ENCODE data around the gene EPB42. TPM values are rescaled to one million over a fixed set of nuclear protein-coding genes. Genes with fewer than 3 reads are reported as not detected.

Gene EPB42
- total and polyA plus RNA-seq, 2 experiments from 2014 or later, result not detected

GRCh38 chr15:43194795-43195194, 26.0 kb downstream of the EPB42 start:
- H3K4me1 Mint-ChIP-seq, result no peaks in the 10 kb centered on the region; the same call in 2 of the 3 replicates
- no peak for ATAC-seq
- no peaks in the 10 kb centered on the region for H3K9me2 ChIP-seq (ENCODE audit: insufficient read depth)
- TF ChIP-seq CREB1 (CRISPR knock-in tag; IDR thresholded peaks at IDR 0.05; ENCODE audit: low read depth), result no peak
- TF ChIP-seq ZNF114 (CRISPR knock-in tag; IDR thresholded peaks at IDR 0.05), result no peak
- TF ChIP-seq ZNF331 (CRISPR knock-in tag; IDR thresholded peaks at IDR 0.05; ENCODE audit: low read depth), result no peak
- no peak for TF ChIP-seq EZH2phosphoT487 (IDR thresholded peaks at IDR 0.05; ENCODE audit: unreplicated experiment)
- no peak for TF ChIP-seq EZH2 (IDR thresholded peaks at IDR 0.05; ENCODE audit: low read depth, unreplicated experiment)
- TF ChIP-seq POLR2AphosphoS5 (IDR thresholded peaks at IDR 0.05; ENCODE audit: low read depth), result no peak
- no peak for TF ChIP-seq JUNB (IDR thresholded peaks at IDR 0.05; ENCODE audit: unreplicated experiment)
- TF ChIP-seq ZNF462 (CRISPR knock-in tag; IDR thresholded peaks at IDR 0.05), result no peak
- TF ChIP-seq REST (IDR thresholded peaks at IDR 0.05; ENCODE audit: unreplicated experiment), result no peak
- TF ChIP-seq NANOG (IDR thresholded peaks at IDR 0.05; ENCODE audit: borderline replicate concordance), result no peak
- no peak for TF ChIP-seq CTCF (conservative IDR thresholded peaks at IDR 0.05; ENCODE audit: low read depth in 2 of 2)
- no peak for TF ChIP-seq STAT1 (IDR thresholded peaks at IDR 0.05; ENCODE audit: unreplicated experiment)
- TF ChIP-seq ETS1 (IDR thresholded peaks at IDR 0.05), result no peak
- H2AFZ ChIP-seq, result no peak overlapping the region
- no peak overlapping the region for H3K4me2 ChIP-seq
- no peaks in the 10 kb centered on the region for H3F3A ChIP-seq (replicated peaks; ENCODE audit: low read depth)
- no peaks in the 10 kb centered on the region for H4K20me1 ChIP-seq (replicated peaks; ENCODE audit: insufficient read depth)
- no peak overlapping the region for H3K27ac ChIP-seq (ENCODE audit: low read depth)
- H3K36me3 Mint-ChIP-seq (ENCODE audit: low read depth), result peaks cover 26% of the 10 kb centered on the region
- peaks cover 7% of the 10 kb centered on the region; the same call in 2 of the 3 replicates for H3K9me3 Mint-ChIP-seq
- H3K27ac Mint-ChIP-seq, result no peak overlapping the region
- H3K27me3 ChIP-seq (ENCODE audit: insufficient read depth), result no peaks in the 10 kb centered on the region
- no peak overlapping the region for H3K4me3 Mint-ChIP-seq
- no peaks in the 10 kb centered on the region for H3K79me2 ChIP-seq (replicated peaks; ENCODE audit: insufficient read depth)
- H3K36me3 ChIP-seq (ENCODE audit: insufficient read depth), result 0 out of 2 replicates have a peak, but pooled peaks cover 7% of the 10 kb centered on the region
- no peak for DNase-seq (ENCODE audit: low spot score)
- H3K27me3 Mint-ChIP-seq (ENCODE audit: insufficient read depth, low read depth, poor library complexity), result no peaks in the 10 kb centered on the region
- no peak overlapping the region for H3K4me3 ChIP-seq
- H3K4me1 ChIP-seq (ENCODE audit: insufficient read depth), result no peaks in the 10 kb centered on the region
